ENCODE measurements around the gene MYH11.

GRCh38 chr16:15686287-15686686, 170.5 kb downstream of the MYH11 start:
- TF ChIP-seq CTCF (IDR thresholded peaks at IDR 0.05): no peak
- TF ChIP-seq ZFX (IDR thresholded peaks at IDR 0.05; ENCODE audit: borderline replicate concordance): no peak
